Adrenal gland (tissue), 5 donors: Measurements from ENCODE around the gene ERICH3.

Experiments
- CTCF ChIP-seq, 6 experiments: fragments of 450-650 bp in 4 of 6; fragments of 200-600 bp in 2 of 6; sonication (generic) in 1 of 6; IDR thresholded peaks; 1 replicate in 5 of 6; 2 replicates in 1 of 6; pipeline versions ENCODE4 v1.5.1 to v1.8.0; 2016 to 2021; ENCODE audit warnings: antibody characterized with exemption in 6 of 6, mild to moderate bottlenecking in 2 of 6, moderate library complexity in 1 of 6
- POLR2A ChIP-seq, 2 donors: fragments of 450-650 bp; IDR thresholded peaks; one replicate each; pipeline ENCODE4 v1.6.1; 2017; ENCODE audit warnings: antibody characterized with exemption in 2 of 2, mild to moderate bottlenecking in 2 of 2, moderate library complexity in 1 of 2
- donor health status: DM: no; HTN: no; CAD: no.

- TF ChIP-seq POLR2A (IDR thresholded peaks at IDR 0.05) (no peak), CTCF (IDR thresholded peaks at IDR 0.05) (no peak)
Measured at GRCh38 chr1:74715236-74715502, 41.6 kb upstream of the ERICH3 start.
